ENCODE measurements around the gene KCNK3. TPM values are rescaled to one million over a fixed set of nuclear protein-coding genes. Genes with fewer than 3 reads are reported as not detected.
"Not testable (repeated sequence)": the region's sequence is repeated elsewhere in the genome, so short reads cannot be mapped to it uniquely, and the experiment has no call there.

Gene KCNK3
- total RNA-seq = 2.8 TPM
- long read RNA-seq, full-length matches to known transcripts = 10 of 16 reads
- long read RNA-seq, partial matches to known transcripts = 0 of 16 reads
- long read RNA-seq, other reads (novel, unspliced or antisense) = 6 of 16 reads

DNA sequence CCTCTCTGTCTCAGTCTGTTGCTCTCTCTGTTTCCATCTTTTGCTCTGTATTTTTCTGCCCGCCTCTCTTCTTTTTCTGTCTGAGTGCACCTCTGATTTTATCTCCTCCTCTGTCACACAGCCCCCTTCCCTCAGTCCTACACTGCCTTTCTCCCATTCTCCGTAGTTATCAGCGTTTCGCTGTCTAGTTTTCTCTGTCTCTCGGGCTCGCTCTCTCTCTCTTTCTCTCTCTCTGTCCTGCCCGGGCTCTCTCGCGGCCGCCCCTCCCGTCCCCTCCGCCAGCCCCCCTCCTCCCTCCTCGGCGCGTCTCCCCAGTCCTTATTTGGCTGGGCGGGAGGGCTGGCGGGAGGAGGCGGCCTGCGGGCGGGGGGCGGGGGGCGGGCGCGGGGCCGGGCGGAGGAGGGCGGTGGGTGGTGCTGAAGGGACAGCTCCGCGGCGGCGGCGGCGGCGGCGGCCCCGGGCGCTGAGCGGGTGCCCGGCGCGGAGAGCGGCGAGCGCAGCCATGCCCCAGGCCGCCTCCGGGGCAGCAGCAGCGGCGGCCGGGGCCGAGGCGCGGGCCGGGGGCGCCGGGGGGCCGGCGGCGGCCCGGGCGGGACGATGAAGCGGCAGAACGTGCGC is at the start of gene KCNK3:
TSS of gene KCNK3 (plus strand) at position 444 of the 618 bp plus-strand sequence. CDS start at position 598, 154 bp downstream.
- intact Hi-C loops (cut with micrococcal nuclease) = no loop called here
- ATAC-seq = peak; percentile 89

GRCh38 chr2:26644188-26644835 is 48.2 kb upstream of the KCNK3 start:
- intact Hi-C loops (cut with micrococcal nuclease) = no loop called here
- DNase-seq (no peak), ATAC-seq (no peak)

More for the DNA sequence above, at the start of gene KCNK3:
- peak; percentile 82 for DNase-seq

DNA sequence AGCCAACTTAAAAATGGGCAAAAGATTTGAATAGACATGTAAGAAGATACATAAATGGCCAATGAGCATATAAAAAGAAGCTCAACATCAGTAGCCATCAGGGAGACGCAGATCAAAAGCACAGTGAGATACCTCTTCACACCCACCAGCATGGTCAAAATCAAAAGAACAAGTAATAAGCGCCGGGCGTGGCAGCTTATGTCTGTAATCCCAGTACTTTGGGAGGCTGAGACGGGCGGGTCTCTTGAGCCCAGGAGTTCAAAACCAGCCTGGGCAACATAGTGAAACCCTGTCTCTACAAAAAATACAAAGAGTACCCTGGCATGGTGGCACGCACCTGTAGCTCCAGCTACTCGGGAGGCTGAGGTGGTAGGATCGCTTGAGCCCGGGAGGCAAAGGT is 46.8 kb upstream of the KCNK3 start:
- DNase-seq = no peak
- intact Hi-C loops (cut with micrococcal nuclease) = no loop called here
- no peak for ATAC-seq

DNA sequence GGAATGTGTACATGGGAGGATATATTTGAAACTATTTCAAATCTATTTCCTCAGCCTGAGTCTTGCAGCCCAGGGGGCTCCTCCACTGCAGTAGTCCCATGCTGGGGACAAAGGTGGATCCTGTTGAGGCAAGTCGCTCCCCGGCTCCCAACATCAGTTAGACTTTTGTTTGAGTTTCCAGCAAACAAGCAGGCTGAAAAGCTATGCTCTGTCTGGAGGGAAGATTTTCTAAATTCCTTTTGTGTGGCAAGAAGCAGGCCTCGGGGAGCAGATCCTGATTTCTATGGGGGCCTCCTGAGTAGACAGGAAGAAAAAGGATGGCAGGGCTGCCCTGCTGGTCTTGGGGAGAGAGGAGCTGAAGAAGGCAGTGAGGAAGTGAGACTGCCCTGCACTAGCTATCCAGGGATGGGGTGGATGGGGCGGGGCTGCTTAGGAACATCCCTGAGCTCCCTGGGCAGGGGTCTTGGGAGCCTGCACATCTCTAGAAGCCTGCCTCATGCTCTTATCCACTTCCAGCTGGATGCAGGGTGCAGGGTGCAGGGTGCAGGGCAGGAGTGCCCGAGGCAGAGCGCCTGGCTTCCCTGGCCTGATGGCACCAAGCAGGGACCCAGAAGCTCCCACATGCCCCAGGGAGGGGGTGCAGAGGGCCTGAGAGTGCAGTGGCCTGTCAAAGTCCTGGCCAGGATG is 45.4 kb upstream of the KCNK3 start:
- DNase-seq = no peak
- intact Hi-C loops (cut with micrococcal nuclease) = no loop called here
- ATAC-seq = no peak

DNA sequence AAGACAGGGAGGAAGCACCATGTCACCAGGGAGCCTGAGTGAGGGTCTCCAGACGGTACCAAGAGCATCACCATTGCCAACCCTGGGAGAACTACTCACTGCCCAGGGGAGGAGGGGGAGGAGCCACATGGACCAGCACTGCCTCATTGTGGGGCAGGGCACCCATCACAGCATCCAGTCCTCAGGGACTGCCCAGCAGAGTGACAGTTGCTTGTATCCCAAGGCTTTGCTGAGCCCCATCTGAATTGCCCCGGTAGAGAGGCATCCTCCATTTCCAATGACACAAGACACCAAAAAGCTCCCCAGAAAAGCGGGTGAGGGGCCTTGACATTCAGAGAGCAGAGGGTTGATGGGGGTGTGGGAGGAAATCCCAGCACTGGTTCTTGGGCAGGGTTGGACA is 44.5 kb upstream of the KCNK3 start:
- no peak for ATAC-seq
- DNase-seq = no peak
- intact Hi-C loops (cut with micrococcal nuclease) = no loop called here

DNA sequence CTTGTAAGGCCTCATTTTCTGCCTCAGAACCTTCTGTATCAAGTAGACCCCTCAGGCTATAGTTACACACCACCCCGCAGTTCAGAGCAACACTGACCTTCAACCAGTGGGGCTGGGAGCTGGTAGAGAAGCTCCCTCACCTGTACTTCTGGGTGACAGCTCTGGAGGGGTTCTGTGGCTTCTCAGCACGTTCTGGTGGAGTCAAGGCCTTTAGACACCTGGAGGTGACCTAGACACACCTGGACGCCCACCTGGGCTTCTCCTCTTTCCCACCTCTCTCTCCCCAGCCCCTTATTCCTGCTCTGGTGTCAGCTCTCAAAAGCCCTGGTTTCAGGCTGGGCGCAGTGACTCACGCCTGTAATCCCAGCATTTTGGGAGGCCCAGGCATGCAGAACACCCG is 44.0 kb upstream of the KCNK3 start:
- no peak for ATAC-seq
- no peak for DNase-seq
- intact Hi-C loops (cut with micrococcal nuclease) = no loop called here

DNA sequence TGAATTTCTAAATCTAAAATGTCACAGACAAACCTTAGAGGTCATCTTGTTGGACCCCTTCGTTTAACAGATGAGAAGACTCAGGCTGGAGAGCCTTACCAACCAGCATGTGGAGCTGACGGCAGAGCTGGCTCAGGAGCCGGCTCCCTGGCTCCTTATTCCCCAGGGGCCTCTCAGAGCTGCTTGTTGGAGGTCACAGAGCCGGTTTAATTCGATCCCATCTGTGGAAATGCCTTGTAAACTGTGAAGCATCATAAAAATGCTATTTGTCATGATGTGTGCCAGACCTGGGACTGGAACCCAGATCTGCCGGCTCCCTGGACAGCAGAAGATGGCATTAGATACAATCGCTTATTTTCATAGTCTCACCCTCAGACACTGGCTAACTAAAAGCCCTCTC is 43.2 kb upstream of the KCNK3 start:
- ATAC-seq (no peak), DNase-seq (no peak)
- intact Hi-C loops (cut with micrococcal nuclease) = no loop called here

DNA sequence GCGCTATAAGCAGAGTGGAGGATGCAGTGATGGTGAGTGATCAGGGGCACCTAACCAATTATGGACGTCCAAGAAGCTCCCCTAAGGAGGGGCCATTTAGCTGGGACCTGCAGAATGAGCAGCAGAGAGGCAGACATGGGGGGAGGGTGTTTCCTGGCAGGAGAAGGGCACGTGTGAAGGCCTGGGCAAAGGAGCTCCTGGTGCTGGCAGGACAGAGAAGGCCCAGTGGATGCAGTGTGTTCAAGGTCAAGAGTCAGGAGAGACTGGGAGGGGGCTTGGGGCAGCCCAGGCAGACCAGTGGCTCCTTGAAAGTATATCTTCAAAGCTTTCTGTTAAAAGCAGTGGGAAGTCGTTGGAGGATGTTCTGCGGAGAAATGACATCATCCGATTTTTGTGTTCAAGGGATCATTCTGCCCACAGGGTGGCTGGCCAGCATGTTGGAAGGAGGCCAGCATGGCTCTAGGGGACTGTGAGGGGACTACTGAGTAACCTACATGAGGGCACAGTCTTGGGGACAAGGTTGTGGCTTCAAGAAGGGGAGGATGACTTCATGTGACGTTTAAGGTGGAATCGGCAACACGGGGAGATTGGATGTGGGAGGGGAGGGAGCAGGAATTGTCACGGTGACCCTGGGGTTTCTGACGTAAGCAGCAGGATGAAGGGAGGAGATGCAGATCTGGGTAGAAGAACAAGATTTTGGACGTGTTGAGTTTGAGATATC is 42.4 kb upstream of the KCNK3 start:
- ATAC-seq (no peak), DNase-seq (no peak)
- intact Hi-C loops (cut with micrococcal nuclease) = no loop called here

DNA sequence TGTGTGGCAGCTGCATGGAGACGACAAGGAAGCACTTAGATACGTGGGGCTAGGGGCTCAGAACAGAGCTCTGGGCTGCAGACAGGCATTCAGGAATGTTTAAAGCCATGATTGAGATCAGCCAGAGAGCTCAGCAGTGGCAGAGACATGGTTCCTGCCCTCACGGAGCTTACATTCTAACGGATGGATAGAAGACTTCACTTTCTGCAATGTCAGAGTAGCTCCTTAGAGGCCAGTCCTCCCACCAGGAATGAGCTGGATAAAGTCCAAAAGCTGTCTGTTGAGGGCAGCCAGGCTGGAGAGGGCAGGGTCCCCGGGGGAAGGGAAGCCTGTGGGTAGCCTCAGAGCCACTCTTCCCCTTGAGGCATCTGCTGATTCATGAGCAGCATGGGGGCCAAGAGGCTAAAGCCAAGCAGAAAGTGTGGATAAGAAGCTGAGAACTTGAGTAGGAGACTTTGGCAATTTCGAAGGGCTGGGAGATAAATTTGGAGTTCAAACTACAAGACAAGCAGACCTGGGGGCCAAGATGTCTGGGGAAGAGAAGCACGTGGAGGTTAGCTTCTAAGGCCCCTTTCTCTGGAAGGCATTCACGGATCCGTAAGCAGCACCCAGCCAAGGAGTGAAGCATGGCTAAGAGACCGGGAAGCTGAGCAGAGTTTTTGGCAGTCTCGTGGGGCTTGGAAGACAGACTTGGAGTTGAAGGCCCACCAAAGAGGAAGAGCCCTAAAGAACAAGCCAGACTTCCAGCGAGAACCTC is 41.6 kb upstream of the KCNK3 start:
- no peak for DNase-seq
- intact Hi-C loops (cut with micrococcal nuclease) = no loop called here
- ATAC-seq = no peak

- intact Hi-C loops (cut with micrococcal nuclease) = no loop called here
- DNase-seq = no peak
These were observed 41.1 kb upstream of the KCNK3 start for GRCh38 chr2:26651470-26651771.

GRCh38 chr2:26651799-26652198 is 40.7 kb upstream of the KCNK3 start:
- no peak for ATAC-seq
- intact Hi-C loops (cut with micrococcal nuclease) = no loop called here
- DNase-seq = no peak

More at GRCh38 chr2:26651470-26651771, 41.1 kb upstream of the KCNK3 start:
- ATAC-seq = no peak

- DNase-seq = no peak
- intact Hi-C loops (cut with micrococcal nuclease) = no loop called here
- ATAC-seq = no peak
These were observed 40.0 kb upstream of the KCNK3 start for GRCh38 chr2:26652361-26653041.

- ATAC-seq (no peak), DNase-seq (no peak)
- intact Hi-C loops (cut with micrococcal nuclease) = no loop called here
These were observed 39.1 kb upstream of the KCNK3 start for GRCh38 chr2:26653207-26654060.

- intact Hi-C loops (cut with micrococcal nuclease) = no loop called here
- no peak for ATAC-seq
These were observed 38.5 kb upstream of the KCNK3 start for GRCh38 chr2:26654061-26654340.

DNA sequence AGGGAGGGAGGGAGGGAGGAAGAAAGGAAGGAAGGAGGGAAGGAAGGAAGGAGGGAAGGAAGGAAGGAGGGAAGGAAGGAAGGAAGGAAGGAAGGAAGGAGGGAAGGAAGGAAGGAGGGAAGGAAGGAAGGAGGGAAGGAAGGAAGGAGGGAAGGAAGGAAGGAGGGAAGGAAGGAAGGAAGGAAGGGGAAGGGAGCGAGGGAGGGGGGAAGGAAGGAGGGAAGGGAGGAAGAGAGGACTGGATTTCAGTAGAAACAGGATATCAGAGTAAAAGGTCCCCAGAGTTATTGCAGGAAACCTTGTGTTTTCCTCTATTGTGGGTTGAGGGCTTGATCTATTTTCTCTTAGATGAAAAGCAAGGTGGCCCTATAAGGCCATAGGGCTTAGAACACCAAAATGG is 37.4 kb upstream of the KCNK3 start:
- intact Hi-C loops (cut with micrococcal nuclease); DNase-seq; ATAC-seq: not testable (repeated sequence)

More at GRCh38 chr2:26654061-26654340, 38.5 kb upstream of the KCNK3 start:
- DNase-seq = no peak

GRCh38 chr2:26655611-26656195 is 36.8 kb upstream of the KCNK3 start:
- intact Hi-C loops (cut with micrococcal nuclease) = no loop called here
- ATAC-seq (no peak), DNase-seq (no peak)

- no peak for DNase-seq
- intact Hi-C loops (cut with micrococcal nuclease) = no loop called here
- no peak for ATAC-seq
These were observed 35.3 kb upstream of the KCNK3 start for GRCh38 chr2:26657265-26657664.

Data from left ventricle myocardium superior (tissue), 1 donor.